ENCODE measurements around the gene SLIT1. TPM values are rescaled to one million over a fixed set of nuclear protein-coding genes. Genes with fewer than 3 reads are reported as not detected.

SLIT1 gene
- total and polyA plus RNA-seq, 7 donors, result 0.04 to 0.30 (median 0.08) TPM

DNA sequence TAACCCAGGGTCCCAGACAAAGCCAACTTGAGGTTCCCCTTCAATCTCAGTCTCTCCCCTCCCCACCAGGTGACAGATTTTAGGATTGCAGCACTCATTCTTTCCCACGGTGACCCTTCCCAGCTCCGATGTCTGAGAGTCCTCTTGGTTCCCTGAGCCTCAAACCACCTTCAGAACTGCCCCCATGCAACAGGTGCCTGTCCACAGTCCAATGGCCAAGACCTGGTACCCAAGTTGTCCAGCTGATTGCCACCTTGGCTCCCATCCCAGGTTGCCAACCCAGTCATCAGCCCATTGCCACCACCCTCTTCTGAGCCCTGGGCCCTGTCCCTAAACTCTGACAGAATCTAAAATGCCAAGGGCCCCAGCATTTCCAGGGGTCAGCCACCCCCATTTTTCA is 53.5 kb downstream of the SLIT1 start:
- Histone ChIP-seq H3K4me3 (no peak overlapping the region), H3K27ac (no peak overlapping the region), H3K27me3 (ENCODE audit: insufficient read depth in 3 of 3, low read length in 2 of 3) (no peaks in the 10 kb centered on the region), H3K36me3 (ENCODE audit: insufficient read depth in 1 of 2, low read depth in 1 of 2) (no peaks in the 10 kb centered on the region), H3K4me1 (no peaks in the 10 kb centered on the region), H3K9me3 (no peaks in the 10 kb centered on the region)
- intact Hi-C loops (cut with DNase I), result no loop called here
- 73 to 83% (median 82%) methylated on average over 2 of the region's 2 CpGs for WGBS, 3 donors
- TF ChIP-seq, protein P1, sequence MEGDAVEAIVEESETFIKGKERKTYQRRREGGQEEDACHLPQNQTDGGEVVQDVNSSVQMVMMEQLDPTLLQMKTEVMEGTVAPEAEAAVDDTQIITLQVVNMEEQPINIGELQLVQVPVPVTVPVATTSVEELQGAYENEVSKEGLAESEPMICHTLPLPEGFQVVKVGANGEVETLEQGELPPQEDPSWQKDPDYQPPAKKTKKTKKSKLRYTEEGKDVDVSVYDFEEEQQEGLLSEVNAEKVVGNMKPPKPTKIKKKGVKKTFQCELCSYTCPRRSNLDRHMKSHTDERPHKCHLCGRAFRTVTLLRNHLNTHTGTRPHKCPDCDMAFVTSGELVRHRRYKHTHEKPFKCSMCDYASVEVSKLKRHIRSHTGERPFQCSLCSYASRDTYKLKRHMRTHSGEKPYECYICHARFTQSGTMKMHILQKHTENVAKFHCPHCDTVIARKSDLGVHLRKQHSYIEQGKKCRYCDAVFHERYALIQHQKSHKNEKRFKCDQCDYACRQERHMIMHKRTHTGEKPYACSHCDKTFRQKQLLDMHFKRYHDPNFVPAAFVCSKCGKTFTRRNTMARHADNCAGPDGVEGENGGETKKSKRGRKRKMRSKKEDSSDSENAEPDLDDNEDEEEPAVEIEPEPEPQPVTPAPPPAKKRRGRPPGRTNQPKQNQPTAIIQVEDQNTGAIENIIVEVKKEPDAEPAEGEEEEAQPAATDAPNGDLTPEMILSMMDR (IDR thresholded peaks at IDR 0.05), result no peak
- no peak for DNase-seq
- no peak for ATAC-seq

DNA sequence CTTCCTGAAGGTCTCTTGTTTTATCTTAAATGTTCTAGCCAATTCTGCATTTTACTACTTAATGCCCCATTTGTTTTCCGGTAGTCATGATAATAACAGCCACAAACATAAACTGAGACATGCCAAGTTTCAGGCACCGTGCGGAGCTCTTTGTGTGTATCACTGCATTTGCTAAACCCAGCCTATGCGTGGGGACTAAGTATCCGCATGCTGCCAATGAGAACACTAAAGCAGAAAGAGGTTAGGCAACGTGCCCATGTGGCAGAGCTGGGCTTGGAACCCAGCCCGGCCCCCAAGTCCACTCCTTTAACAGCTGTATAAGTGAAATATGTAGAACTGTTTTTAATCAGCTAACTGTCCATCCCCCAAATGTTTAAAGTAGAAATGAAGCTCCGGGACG is 54.1 kb downstream of the SLIT1 start:
- intact Hi-C loops (cut with DNase I), result no loop called here
- Histone ChIP-seq H3K27ac (no peak overlapping the region), H3K36me3 (ENCODE audit: insufficient read depth in 1 of 2, low read depth in 1 of 2) (no peaks in the 10 kb centered on the region), H3K4me3 (no peak overlapping the region), H3K4me1 (no peaks in the 10 kb centered on the region), H3K27me3 (ENCODE audit: insufficient read depth in 3 of 3, low read length in 2 of 3) (no peaks in the 10 kb centered on the region), H3K9me3 (no peaks in the 10 kb centered on the region)
- DNase-seq, result no peak
- TF ChIP-seq, protein P1 (IDR thresholded peaks at IDR 0.05), result no peak
- ATAC-seq, result no peak
- 46 to 63% (median 52%) methylated on average over 9 of the region's 9 CpGs for WGBS, 3 donors

DNA sequence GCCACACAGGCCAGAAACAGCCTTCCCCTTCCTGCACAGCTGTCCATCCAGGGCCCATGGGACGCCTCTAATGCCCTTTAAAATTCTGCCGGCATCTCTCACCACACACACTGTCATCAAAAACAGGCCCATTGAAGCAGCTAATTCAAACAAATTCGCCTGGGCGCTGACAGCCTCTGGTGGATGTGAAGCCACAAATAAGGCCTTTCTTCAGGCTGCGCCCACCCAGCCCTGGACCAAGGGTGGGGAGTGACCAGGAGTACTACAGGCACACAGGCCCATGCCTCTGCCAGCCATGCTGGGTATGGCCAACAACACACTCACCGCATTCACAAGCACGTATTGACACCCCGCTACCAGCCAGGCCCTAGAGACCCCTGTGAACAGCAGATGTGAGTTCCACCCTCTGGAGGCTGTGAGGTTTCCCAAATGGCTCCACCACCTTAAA is 54.6 kb downstream of the SLIT1 start:
- WGBS, 3 donors, result 60 to 73% (median 67%) methylated on average over 8 of the region's 8 CpGs
- no peaks in the 10 kb centered on the region for H3K36me3 ChIP-seq (ENCODE audit: insufficient read depth in 1 of 2, low read depth in 1 of 2)
- no peaks in the 10 kb centered on the region for H3K27me3 ChIP-seq (ENCODE audit: insufficient read depth in 3 of 3, low read length in 2 of 3)
- no peak overlapping the region for H3K4me3 ChIP-seq
- H3K4me1 ChIP-seq, result no peaks in the 10 kb centered on the region
- H3K9me3 ChIP-seq, result no peaks in the 10 kb centered on the region
- intact Hi-C loops (cut with DNase I), result no loop called here
- DNase-seq (no peak), ATAC-seq (no peak)
- TF ChIP-seq, protein P1 (IDR thresholded peaks at IDR 0.05), result no peak
- no peak overlapping the region for H3K27ac ChIP-seq

DNA sequence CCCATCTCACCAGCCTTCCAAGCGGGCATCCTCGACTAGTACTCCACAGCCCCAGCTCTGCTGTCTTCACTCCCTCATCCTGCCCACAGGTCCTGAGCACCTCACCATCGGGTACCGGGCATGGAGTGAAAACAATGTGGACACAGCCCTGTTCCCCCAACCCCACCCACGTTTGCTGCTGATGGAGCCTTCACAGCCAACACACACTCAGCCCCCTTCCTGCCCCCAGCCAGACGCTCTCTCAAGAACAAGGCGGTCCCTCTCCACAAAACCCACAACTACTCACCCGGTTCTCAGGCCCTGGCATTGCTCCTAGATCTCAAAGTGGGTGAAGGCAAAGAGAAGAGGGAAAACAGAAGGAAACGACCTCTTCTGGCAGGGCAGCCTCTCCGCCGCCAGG is 56.1 kb downstream of the SLIT1 start:
- WGBS, 3 donors, result 68 to 78% (median 70%) methylated on average over 11 of the region's 11 CpGs
- intact Hi-C loops (cut with DNase I), result no loop called here
- Histone ChIP-seq H3K27me3 (ENCODE audit: insufficient read depth in 3 of 3, low read length in 2 of 3) (no peaks in the 10 kb centered on the region), H3K27ac (no peak overlapping the region), H3K4me1 (no peaks in the 10 kb centered on the region), H3K4me3 (no peak overlapping the region), H3K36me3 (ENCODE audit: insufficient read depth in 1 of 2, low read depth in 1 of 2) (no peaks in the 10 kb centered on the region), H3K9me3 (no peaks in the 10 kb centered on the region)
- TF ChIP-seq, protein P1 (IDR thresholded peaks at IDR 0.05), result no peak
- DNase-seq, result no peak
- no peak for ATAC-seq

DNA sequence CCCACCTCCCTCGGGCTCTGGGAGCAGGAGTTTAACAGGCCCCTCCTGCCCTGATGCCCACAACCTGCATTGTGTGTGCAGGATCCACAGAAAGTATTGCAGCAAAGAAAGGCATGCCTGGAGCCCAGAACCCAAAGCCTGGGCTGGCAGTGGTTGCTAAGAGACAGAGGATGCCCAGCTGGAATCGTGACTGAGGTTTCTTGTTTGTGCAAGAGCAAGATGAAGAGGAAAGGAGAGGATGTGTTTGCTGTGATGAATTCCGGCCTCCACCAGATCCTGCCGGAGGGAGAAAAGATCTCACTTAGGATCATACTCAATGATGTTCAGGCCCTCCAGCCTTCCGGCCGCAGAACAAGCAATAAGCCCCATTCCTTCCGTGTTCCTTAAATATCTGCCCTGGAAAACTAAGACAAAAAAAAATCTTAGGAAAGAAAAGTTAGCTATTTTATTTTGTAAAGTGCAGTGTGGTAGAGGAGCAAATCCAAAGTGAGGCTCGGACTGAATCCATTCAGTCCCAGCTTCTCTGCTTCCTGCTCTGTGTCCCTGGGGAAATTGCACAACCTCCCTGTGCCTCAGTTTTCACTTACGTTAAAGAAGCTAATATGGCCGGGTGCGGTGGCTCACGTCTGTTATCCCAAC is 57.1 kb downstream of the SLIT1 start:
- ATAC-seq (no peak), DNase-seq (no peak)
- TF ChIP-seq, protein P1 (IDR thresholded peaks at IDR 0.05), result no peak
- H3K4me1 ChIP-seq, result no peaks in the 10 kb centered on the region
- intact Hi-C loops (cut with DNase I), result no loop called here
- H3K27me3 ChIP-seq (ENCODE audit: insufficient read depth in 3 of 3, low read length in 2 of 3), result no peaks in the 10 kb centered on the region
- 68 to 77% (median 69%) methylated on average over 12 of the region's 12 CpGs for WGBS, 3 donors
- H3K9me3 ChIP-seq, result no peaks in the 10 kb centered on the region
- no peak overlapping the region for H3K4me3 ChIP-seq
- H3K27ac ChIP-seq, result no peak overlapping the region
- H3K36me3 ChIP-seq (ENCODE audit: insufficient read depth in 1 of 2, low read depth in 1 of 2), result no peaks in the 10 kb centered on the region
